Activated naive CD8-positive, alpha-beta T cell treated with anti-CD3 and anti-CD28 coated beads for 36 hours (primary cell): Measurements from ENCODE around the gene CAPRIN1. TPM values are rescaled to one million over a fixed set of nuclear protein-coding genes. Genes with fewer than 3 reads are reported as not detected.

Experiments used
- DNase-seq: peaks from one replicate; pipeline ENCODE4 v3.0.0; 2021
- H3K27ac Mint-ChIP-seq: one replicate; pipeline ENCODE4 v1.8.0; 2022; ENCODE audit warnings: mild to moderate bottlenecking, moderate library complexity, mixed read lengths
- H3K27me3 Mint-ChIP-seq: one replicate; pipeline ENCODE4 v1.8.0; 2022; ENCODE audit warnings: mild to moderate bottlenecking, mixed read lengths
- H3K36me3 Mint-ChIP-seq: one replicate; pipeline ENCODE4 v1.8.0; 2021; ENCODE audit warnings: mild to moderate bottlenecking, mixed read lengths
- H3K4me1 Mint-ChIP-seq: one replicate; pipeline ENCODE4 v1.8.0; 2021; ENCODE audit warnings: mixed read lengths
- H3K4me3 Mint-ChIP-seq: one replicate; pipeline ENCODE4 v1.8.0; 2022; ENCODE audit warnings: mild to moderate bottlenecking, moderate library complexity, mixed read lengths
- H3K9me3 Mint-ChIP-seq: one replicate; pipeline ENCODE4 v1.8.0; 2022; ENCODE audit warnings: mixed read lengths
- total RNA-seq, 2 experiments: library from RNA; stranded (reverse); gene quantifications; one replicate each; pipeline ENCODE4 v1.2.3, GENCODE V29; 2021

Gene CAPRIN1, protein sequence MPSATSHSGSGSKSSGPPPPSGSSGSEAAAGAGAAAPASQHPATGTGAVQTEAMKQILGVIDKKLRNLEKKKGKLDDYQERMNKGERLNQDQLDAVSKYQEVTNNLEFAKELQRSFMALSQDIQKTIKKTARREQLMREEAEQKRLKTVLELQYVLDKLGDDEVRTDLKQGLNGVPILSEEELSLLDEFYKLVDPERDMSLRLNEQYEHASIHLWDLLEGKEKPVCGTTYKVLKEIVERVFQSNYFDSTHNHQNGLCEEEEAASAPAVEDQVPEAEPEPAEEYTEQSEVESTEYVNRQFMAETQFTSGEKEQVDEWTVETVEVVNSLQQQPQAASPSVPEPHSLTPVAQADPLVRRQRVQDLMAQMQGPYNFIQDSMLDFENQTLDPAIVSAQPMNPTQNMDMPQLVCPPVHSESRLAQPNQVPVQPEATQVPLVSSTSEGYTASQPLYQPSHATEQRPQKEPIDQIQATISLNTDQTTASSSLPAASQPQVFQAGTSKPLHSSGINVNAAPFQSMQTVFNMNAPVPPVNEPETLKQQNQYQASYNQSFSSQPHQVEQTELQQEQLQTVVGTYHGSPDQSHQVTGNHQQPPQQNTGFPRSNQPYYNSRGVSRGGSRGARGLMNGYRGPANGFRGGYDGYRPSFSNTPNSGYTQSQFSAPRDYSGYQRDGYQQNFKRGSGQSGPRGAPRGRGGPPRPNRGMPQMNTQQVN
- 100 to 1,000 TPM; 313 to 342 TPM for total RNA-seq

DNA sequence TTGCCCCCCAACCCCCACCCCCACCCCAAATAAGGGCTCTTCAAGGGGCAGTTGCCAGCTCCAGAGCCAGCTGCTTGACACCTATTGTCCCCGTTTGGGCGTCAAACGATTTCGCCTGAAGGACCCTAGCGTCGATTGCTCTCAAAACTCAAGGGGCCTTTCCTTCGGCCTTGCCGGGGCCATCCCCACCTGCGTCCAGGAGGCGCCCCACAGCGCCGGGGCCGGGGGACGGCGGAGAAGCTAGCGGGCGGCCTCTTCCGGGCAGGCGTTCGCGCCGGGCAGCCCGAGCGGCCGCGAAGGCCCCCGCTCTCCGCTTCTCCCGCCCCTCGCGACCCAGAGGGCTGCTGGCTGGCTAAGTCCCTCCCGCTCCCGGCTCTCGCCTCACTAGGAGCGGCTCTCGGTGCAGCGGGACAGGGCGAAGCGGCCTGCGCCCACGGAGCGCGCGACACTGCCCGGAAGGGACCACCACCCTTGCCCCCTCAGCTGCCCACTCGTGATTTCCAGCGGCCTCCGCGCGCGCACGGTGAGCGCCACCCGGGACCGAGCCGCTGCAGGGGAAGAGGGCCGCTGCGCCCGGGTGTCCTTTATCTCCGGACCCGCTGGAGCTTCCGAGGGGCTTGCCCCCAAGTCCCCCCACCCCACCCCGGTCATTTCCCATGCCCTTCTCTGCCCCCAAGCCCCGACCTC lies at the start of gene CAPRIN1:
Gene CAPRIN1 (plus strand): TSS at position 383 of the 687 bp plus-strand sequence. CDS start 690 bp downstream, outside the sequence.
- Mint-ChIP-seq H3K4me3 (peak within 1 kb of the TSS; percentile 99), H3K36me3 (peaks cover 25% of the 10 kb centered on the region), H3K27me3 (no peaks in the 10 kb centered on the region), H3K9me3 (no peaks in the 10 kb centered on the region), H3K4me1 (peaks cover 19% of the 10 kb centered on the region), H3K27ac (peak within 1 kb of the TSS; percentile 99)
- DNase-seq = peak; percentile 92

DNA sequence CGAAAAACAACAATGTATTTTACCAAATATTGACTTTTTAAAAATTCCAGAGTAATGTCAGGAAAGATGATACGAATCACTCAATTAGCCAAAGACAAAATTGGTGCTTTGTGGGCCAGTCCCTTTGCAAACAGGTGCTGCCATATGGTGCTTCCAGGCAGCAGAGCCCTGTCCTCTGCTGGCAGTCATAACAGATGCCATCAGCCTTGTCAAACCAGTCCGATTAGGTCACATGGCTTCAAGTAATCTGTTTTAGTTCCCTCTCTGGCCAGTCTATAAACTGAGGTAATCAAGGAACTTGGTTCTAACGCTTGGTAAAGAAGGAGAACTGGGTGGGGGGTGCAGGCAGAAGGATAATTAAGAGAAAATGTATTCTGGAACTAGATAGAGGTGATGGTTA lies 49.1 kb upstream of the CAPRIN1 start:
- H3K27me3 Mint-ChIP-seq = peaks cover 26% of the 10 kb centered on the region
- no peak overlapping the region for H3K4me3 Mint-ChIP-seq
- no peaks in the 10 kb centered on the region for H3K9me3 Mint-ChIP-seq
- peaks cover 5% of the 10 kb centered on the region for H3K4me1 Mint-ChIP-seq
- no peaks in the 10 kb centered on the region for H3K36me3 Mint-ChIP-seq
- no peak for DNase-seq
- no peak overlapping the region for H3K27ac Mint-ChIP-seq

DNA sequence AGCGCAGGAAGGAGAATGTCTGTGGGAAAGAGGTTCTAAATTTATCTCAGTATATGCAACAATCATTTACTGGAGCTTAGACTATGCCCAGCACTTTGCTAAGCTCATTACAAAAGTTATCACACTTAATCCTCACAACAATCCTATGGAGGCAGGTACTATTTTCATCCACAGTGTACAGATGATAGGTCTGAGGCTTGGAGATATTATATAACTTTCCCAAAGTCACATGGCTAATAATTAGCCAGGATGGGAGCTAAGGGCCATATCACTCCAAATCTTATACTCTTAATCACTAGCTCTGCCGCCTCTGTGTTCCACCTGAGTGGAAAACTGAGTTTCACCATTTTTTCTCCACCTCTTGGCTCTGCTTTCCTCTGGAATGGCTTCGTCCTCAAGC lies 47.3 kb upstream of the CAPRIN1 start:
- no peak overlapping the region for H3K27ac Mint-ChIP-seq
- H3K27me3 Mint-ChIP-seq = peaks cover 18% of the 10 kb centered on the region
- no peaks in the 10 kb centered on the region for H3K4me1 Mint-ChIP-seq
- no peak for DNase-seq
- H3K9me3 Mint-ChIP-seq = no peaks in the 10 kb centered on the region
- no peak overlapping the region for H3K4me3 Mint-ChIP-seq
- H3K36me3 Mint-ChIP-seq = no peaks in the 10 kb centered on the region

DNA sequence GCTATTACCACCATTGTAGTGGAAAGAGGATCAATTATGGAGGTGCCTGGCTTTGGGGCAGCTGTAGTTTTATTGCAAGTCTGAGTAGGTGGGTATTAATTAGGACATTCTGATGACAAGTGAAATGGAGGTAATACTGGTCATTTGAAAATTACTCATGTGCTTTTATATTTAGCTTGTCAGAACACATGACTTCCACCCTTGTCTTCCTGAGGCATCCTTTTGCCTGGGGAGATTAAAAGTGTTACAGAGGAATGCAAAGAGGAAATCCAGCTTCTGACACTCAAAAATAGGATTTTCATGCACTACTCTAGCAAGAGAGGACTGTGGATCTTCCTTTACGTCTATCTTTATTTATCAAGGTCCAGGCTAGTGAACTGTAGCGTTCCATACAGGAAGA lies 44.7 kb upstream of the CAPRIN1 start:
- Mint-ChIP-seq H3K36me3 (no peaks in the 10 kb centered on the region), H3K27ac (no peak overlapping the region), H3K4me1 (peaks cover 1% of the 10 kb centered on the region), H3K9me3 (no peaks in the 10 kb centered on the region), H3K4me3 (no peak overlapping the region), H3K27me3 (peaks cover 7% of the 10 kb centered on the region)
- DNase-seq = no peak

DNA sequence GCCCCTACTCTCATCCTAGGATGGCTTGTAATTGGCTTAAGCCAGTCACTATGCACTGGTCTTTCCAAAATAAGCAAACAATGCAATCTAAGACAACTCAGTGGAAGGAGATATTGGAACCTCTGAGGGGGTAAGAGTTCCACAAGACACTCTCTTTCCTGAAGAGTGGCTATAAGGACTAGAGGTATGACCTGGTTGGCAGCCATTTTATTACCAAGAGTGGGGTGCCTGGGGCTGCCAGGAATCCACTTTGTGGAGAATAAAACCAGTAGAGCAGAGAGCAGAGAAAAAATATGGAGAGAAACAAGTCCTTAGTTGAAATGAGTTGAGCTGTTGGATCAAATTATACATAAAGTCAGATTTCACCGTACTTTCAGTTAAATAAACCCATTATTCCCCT lies 38.8 kb upstream of the CAPRIN1 start:
- no peak for DNase-seq
- Mint-ChIP-seq H3K36me3 (no peaks in the 10 kb centered on the region), H3K9me3 (no peaks in the 10 kb centered on the region), H3K27me3 (peaks cover 3% of the 10 kb centered on the region), H3K4me3 (no peak overlapping the region), H3K27ac (no peak overlapping the region), H3K4me1 (peaks cover 1% of the 10 kb centered on the region)

DNA sequence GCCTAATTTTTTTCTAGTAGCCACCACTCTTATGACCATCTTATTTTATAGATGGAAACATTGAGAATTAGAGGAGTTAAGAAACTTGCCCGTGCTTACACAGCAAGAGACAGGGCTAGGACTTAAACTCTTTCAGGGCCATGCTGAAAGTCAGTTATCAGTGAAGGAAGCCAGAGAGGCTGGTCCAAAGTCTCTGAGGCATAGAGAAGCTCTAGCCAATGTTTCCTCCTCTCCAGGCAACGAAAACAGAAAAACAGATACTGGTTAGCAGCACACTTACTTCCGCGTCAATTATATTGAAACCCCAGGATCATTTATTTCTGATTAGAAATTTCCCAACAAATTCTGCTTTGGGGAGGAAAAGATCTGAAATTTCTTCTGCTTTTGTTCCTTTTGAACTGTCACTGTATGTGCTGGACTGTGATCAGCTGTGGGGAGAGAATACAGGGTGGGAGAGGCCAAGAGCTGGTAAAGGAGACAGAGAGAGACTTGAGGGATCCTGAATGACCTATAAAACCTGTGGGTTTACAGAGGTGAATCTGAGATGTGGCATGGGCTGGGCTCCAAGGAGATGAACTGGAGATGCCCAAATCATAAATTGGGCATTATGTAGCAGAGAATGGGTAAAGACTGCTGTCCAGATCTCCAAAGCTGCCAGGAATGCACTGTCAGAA lies 37.5 kb upstream of the CAPRIN1 start:
- no peaks in the 10 kb centered on the region for H3K9me3 Mint-ChIP-seq
- H3K27me3 Mint-ChIP-seq = no peaks in the 10 kb centered on the region
- H3K36me3 Mint-ChIP-seq = no peaks in the 10 kb centered on the region
- H3K4me3 Mint-ChIP-seq = no peak overlapping the region
- no peak overlapping the region for H3K27ac Mint-ChIP-seq
- peaks cover 1% of the 10 kb centered on the region for H3K4me1 Mint-ChIP-seq
- DNase-seq = no peak

DNA sequence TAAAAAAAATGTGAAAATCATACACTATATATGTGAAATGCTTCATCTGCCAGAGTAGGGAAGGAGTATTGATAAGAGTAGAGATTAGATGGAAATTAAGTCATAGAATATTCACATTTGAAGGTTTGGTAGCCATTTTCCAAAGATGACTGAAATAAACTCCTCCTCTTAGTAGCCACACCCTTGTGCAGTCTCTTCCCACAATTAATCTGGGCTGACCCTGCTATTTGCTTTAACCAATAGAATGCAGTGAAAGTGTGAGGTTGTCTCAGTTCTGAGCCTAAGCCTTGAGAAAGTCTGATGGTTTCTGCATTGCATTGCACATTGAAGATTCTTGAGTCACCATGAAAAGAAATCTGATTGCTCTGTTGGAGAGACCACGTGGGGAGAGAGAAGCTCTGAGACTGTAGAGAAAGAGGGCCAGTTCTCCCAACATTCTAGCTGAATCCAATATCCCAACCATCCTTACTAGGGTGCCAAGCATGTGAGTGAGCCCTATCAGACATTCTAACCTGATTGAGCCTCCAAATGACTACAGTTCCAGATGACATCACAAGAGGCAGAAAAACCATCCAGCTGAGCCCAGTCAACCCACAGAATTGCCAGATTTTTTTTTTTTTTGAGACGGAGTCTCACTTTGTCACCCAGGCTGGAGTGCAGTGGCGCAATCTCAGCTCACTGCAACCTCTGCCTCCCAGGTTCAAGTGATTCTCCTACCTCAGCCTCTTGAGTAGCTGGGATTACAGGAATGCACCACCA lies 29.4 kb upstream of the CAPRIN1 start:
- no peak for DNase-seq
- H3K4me3 Mint-ChIP-seq = no peak overlapping the region
- no peaks in the 10 kb centered on the region for H3K4me1 Mint-ChIP-seq
- H3K36me3 Mint-ChIP-seq = peaks cover 4% of the 10 kb centered on the region
- no peak overlapping the region for H3K27ac Mint-ChIP-seq
- peaks cover 5% of the 10 kb centered on the region for H3K9me3 Mint-ChIP-seq
- H3K27me3 Mint-ChIP-seq = peaks cover 3% of the 10 kb centered on the region

DNA sequence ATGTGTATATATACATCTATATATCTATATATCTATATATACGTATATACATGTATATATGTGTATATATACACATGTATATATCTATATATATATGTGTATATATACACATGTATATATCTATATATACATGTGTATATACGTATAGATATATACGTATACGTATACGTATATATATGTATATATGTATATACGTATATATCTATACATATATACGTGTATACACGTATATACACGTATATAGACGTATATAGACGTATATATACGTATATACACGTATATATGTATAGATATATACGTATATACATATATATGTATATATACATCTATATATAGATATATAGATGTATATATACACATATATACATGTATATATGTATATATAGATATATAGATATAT lies 25.1 kb upstream of the CAPRIN1 start:
- Mint-ChIP-seq H3K27ac (no peak overlapping the region), H3K36me3 (peaks cover 4% of the 10 kb centered on the region), H3K27me3 (peaks cover 6% of the 10 kb centered on the region), H3K4me1 (no peaks in the 10 kb centered on the region), H3K4me3 (no peak overlapping the region), H3K9me3 (peaks cover 5% of the 10 kb centered on the region)
- no peak for DNase-seq

DNA sequence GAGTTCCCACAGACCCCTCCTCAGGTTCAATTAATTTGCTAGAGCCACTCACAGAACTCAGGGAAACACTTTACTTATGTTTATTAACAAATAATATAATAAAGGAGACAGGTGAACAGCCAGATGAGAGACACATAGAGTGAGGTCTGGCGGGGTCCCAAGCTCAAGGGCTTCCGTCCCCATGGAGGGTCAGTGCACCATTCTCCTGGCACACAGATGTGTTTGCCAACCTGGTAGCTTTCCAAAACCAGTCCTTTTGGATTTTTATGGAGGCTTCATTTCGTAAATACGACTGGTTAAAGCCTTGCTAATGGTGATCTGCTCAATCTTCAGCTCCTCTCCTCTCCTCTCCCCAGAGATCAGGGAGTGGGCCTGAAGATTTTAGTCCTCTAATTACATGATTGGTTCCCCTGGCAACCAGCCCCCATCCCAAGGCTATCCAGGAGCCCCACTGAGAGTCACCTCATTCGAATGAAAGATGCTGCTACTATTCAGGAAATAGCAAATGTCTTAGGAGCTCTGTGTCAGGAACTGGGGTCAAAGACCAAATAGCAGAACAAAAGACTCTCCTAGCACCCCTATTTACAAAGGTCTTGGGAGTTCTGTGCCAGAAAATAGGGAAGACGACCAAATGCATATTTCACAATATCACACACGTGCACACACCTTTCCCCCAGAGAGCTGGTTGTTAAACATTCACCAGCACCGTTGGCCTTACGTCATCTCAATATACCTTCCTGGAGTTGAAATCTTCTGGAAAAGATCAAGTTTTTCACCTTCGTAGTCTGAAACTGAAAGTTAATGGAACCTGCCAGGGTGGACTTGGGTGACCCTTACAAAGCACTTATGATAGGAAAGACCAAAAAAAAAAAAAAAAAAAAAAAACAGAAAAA lies 23.8 kb upstream of the CAPRIN1 start:
- no peak for DNase-seq

DNA sequence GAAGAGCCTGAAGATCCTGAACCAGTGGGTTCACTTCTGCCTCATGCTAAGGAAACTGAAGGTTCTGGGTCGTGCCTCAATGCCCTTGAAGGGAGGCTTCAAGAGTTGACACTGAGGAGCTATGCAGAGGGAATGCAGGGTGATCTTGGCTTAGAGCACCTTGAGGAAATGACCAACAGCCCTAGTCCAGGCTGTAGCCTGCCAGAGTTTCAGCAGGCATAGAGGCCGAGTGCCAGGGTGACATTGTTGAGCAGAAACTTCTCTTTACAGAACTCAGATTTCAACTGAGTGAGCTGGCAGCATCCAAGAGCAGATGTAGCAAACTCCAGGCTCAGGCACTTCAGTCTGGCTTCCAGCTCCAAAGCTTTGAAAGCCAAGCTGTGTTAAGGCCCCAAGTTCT lies 23.1 kb upstream of the CAPRIN1 start:
- H3K4me1 Mint-ChIP-seq = no peaks in the 10 kb centered on the region
- DNase-seq = no peak
- no peaks in the 10 kb centered on the region for H3K36me3 Mint-ChIP-seq
- H3K9me3 Mint-ChIP-seq = no peaks in the 10 kb centered on the region
- H3K4me3 Mint-ChIP-seq = no peak overlapping the region
- no peak overlapping the region for H3K27ac Mint-ChIP-seq
- peaks cover 3% of the 10 kb centered on the region for H3K27me3 Mint-ChIP-seq

More for the DNA sequence above, 23.8 kb upstream of the CAPRIN1 start:
- H3K36me3 Mint-ChIP-seq = no peaks in the 10 kb centered on the region
- no peaks in the 10 kb centered on the region for H3K9me3 Mint-ChIP-seq
- H3K4me3 Mint-ChIP-seq = no peak overlapping the region
- no peak overlapping the region for H3K27ac Mint-ChIP-seq
- H3K27me3 Mint-ChIP-seq = peaks cover 3% of the 10 kb centered on the region
- H3K4me1 Mint-ChIP-seq = no peaks in the 10 kb centered on the region

DNA sequence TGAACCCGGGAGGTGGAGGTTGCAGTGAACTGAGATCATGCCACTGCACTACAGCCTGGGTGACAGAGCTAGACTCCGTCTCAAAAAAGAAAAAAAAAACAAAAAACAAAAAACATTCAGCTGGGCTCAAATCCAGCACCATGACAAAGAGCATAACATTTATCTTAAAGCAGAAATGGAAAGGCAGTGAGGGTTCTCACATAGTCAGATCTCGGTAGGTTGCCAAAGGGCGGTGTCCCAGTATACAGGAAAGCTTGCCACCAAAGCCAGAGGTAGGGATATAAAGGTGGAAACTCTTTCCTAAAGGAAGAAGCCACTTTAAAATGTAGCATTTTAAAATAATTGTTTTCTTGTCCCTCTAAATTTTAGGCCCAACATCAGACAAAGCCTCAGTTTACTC lies 22.4 kb upstream of the CAPRIN1 start:
- Mint-ChIP-seq H3K9me3 (no peaks in the 10 kb centered on the region), H3K27me3 (peaks cover 3% of the 10 kb centered on the region), H3K27ac (no peak overlapping the region), H3K4me3 (no peak overlapping the region), H3K36me3 (no peaks in the 10 kb centered on the region), H3K4me1 (no peaks in the 10 kb centered on the region)
- no peak for DNase-seq

DNA sequence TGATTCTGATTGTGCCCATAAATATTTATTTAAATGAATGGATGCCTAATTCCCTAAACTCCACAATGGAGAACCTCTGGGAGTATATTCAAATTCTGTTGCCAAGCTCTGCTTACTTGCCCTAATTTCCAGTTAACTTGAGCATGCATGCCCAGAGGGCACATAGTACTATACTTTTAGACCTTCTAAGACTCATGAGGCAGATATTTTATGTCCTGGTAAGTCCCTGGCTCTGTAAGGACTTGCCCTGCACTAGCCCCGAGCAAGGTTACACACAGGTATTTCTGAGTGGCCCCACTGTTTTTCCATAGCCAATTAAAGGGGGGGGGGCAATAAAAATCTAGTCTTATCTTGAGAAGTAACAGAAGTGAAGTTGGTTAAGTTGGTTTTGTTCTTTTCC lies 21.1 kb upstream of the CAPRIN1 start:
- Mint-ChIP-seq H3K9me3 (no peaks in the 10 kb centered on the region), H3K36me3 (no peaks in the 10 kb centered on the region), H3K27ac (no peak overlapping the region), H3K27me3 (peaks cover 3% of the 10 kb centered on the region), H3K4me1 (no peaks in the 10 kb centered on the region), H3K4me3 (no peak overlapping the region)
- no peak for DNase-seq

DNA sequence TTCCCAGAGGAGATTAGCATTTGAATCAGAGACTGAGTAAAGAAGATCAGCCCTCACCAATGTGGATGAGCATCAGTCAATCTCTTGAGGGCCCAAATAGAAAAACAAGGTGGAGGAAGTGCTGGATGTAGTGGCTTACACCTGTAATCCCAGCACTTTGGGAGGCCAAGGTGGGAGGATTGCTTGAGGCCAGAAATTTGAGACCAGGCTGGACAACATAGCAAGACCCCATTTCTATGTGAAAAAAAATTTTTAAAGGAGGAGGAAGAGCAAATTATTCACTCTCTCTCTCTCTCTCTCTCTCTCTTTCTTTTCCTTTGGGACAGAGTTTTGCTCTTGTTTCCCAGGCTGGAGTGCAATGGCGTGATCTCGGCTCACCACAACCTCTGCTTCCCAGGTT lies 18.1 kb upstream of the CAPRIN1 start:
- H3K9me3 Mint-ChIP-seq = no peaks in the 10 kb centered on the region
- H3K27me3 Mint-ChIP-seq = peaks cover 3% of the 10 kb centered on the region
- H3K36me3 Mint-ChIP-seq = no peaks in the 10 kb centered on the region
- no peaks in the 10 kb centered on the region for H3K4me1 Mint-ChIP-seq
- no peak overlapping the region for H3K4me3 Mint-ChIP-seq
- DNase-seq = no peak
- no peak overlapping the region for H3K27ac Mint-ChIP-seq

DNA sequence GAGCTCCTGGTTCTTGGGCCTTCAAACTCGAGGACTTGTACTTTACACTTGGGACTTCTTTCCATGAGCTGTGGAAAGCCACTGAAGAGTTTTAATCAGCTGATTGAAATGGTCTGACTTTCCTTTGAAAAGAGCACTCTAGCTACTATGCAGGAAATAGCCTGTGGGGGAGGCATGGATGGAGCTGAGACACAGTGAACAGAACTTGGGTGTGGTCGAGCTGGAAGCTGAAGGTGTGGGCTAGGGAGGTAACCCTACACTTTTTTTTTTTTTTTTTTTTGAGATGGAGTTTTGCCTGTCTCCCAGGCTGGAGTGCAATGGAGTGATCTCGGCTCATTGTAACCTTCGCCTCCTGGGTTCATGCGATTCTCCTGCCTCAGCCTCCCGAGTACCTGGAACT lies 17.5 kb upstream of the CAPRIN1 start:
- Mint-ChIP-seq H3K36me3 (no peaks in the 10 kb centered on the region), H3K9me3 (no peaks in the 10 kb centered on the region), H3K27me3 (peaks cover 2% of the 10 kb centered on the region), H3K4me1 (no peaks in the 10 kb centered on the region), H3K27ac (no peak overlapping the region), H3K4me3 (no peak overlapping the region)
- no peak for DNase-seq
